GM19193 (cell line): ENCODE results near the gene DCC.

Experiments
- POLR2A ChIP-seq: IDR thresholded peaks from 4 replicates; pipeline ENCODE4 v1.6.1; 2011; ENCODE audit not compliant: insufficient read depth, insufficient read length; ENCODE audit errors: extremely low read depth

Gene DCC

DNA sequence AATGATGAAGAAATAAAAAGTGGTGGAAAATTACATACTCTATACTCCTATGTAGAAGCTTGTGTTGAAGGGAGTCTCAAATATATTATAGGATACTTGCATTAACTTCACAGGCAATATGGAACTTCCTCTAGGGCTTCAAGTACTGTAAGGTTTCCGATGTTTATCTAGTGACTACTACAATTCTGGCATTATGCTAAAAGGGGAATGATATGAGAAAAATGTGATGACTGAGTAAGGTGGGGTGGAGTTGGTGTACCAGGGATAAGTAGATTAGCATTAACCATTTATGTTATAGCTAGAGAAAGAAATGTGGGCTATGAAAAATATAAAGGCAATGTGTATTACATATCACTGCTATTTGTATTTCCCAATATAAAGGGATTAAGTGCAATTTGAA, 229.5 kb downstream of the DCC start:
- TF ChIP-seq POLR2A: no peak

- no peak for TF ChIP-seq POLR2A
Measured at GRCh38 chr18:52570975-52571374, 231.0 kb downstream of the DCC start.

GRCh38 chr18:52572036-52573000, 232.3 kb downstream of the DCC start:
- TF ChIP-seq POLR2A: no peak

- no peak for TF ChIP-seq POLR2A
Measured at GRCh38 chr18:52577795-52578194, 237.8 kb downstream of the DCC start.

- TF ChIP-seq POLR2A: no peak
Measured at GRCh38 chr18:52582061-52582460, 242.1 kb downstream of the DCC start.

DNA sequence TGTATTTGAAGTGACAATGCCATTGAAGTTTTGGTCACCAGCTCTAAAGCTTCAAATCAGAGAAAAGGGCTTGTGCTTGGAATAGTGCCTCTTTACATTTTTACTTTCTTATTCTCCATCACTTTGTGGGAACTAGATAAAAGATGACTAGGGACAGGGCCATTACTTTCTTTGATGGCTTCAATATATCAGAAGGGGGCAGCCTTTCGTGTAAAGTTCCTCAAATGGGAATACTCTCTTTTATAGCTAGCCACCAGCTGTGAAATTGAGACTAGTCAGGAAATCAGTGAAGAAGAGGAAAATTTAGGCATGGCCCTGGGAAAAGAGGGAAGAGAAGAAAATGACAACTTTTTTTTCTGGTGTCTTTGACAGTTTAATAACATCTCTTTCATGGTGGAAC, 242.5 kb downstream of the DCC start:
- TF ChIP-seq POLR2A: no peak

DNA sequence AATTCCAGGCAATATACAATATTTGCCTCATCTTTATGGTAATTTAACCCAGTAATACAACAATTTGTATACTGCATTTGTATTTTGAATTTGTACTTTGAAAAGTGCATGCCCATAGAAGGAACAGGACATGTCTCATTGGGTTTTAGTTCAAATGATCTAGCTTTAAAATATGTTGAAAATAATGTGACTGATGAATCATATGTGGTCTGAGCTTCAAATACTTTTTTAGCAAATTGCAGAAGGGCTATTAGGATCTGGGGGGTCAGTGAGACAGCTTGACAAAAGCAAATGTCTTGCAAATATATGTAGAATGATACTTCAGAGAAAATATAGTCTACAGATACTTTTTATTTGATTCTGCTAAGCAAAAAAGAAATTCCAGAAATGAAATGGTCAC, 248.9 kb downstream of the DCC start:
- TF ChIP-seq POLR2A: no peak

- TF ChIP-seq POLR2A: no peak
Measured at GRCh38 chr18:52596748-52597435, 256.9 kb downstream of the DCC start.

DNA sequence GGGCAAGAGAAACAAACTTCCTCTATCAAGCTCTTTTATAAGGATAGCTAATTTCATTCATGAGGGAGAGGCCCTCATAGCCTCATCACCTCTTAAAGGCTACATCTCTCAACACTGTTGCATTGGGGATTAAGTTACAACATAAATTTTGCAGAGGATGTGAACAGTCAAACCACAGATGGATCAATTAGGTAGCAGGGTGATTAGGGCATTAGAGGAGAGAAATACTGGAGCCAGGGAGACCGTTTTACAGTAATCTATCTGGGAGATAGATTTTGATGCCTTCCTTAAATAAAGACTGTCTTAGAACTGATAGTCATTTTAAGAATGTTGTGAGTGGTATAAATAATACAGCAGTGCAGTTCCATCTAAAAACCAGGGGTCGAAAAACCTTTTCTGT, 258.9 kb downstream of the DCC start:
- TF ChIP-seq POLR2A: no peak

DNA sequence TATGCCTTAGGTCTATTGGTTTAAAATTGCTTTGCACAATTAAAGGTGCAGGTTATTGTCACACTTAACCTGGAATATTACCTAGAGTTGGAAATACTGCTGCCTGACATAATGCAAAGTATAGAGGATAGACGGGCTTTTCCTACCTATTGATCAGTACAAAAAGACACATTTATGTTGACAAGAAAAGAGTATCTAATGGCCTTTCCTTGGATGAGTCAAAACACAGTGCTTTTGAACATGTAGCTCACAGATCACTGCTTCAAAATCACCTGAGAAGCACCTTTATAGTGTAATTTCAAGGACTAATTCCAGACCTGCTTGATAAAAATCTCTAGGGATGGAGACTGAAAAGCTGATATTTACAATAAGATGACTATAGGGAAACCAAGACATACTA, 262.8 kb downstream of the DCC start:
- TF ChIP-seq POLR2A: no peak

GRCh38 chr18:52605345-52605744, 265.3 kb downstream of the DCC start:
- no peak for TF ChIP-seq POLR2A

- no peak for TF ChIP-seq POLR2A
Measured at GRCh38 chr18:52607985-52608384, 268.0 kb downstream of the DCC start.

GRCh38 chr18:52610451-52611115, 270.6 kb downstream of the DCC start:
- no peak for TF ChIP-seq POLR2A

- no peak for TF ChIP-seq POLR2A
Measured at GRCh38 chr18:52612406-52612805, 272.4 kb downstream of the DCC start.

DNA sequence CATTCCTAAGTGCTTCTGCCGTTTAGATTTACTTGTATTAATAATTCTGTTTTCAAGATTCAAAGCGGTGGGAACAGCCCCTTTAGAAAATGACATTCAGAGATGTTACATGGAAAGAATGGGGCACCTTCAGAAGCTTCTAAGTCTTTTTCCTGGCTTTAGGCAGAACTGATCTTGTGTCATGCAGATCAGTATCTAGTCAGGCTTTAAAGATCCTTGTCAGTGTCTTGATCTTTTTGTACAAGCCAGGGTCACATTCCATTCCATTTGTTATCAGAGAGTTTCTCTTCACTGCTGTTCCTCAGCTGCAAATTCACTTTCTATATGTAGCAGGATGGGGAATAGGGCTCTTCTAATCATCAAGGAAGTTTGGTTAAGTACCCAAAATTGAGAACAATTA, 275.3 kb downstream of the DCC start:
- no peak for TF ChIP-seq POLR2A
